ENCODE data around the gene MLKL.

The MLKL gene

DNA sequence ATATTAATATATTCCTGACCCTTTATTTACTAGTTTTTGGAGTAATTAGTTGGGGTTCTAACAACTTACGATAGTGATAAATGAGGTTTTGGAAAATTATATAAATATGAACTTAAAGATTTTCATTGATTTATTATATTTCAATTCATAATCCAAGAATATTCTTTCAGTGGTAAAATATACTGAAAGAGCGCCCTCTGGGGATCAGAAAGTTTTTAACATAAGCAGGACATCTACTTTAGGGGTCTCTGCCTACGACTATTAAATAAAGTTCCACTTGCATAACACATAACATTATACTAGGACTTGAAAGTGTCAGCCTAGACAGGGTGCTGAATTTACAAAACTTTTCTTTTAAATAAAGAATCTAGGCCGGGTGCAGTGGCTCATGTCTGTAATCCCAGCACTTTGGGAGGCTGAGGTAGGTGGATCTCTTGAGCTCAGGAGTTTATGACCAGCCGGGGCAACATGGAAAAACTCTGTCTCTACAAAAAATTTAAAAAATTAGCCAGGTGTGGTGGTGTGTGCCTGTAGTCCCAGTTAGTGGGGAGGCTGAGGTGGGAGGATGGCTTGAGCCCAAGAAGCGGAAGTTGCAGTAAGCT, 49.6 kb downstream of the MLKL start:
- no peak for DNase-seq (ENCODE audit: low read depth)

DNA sequence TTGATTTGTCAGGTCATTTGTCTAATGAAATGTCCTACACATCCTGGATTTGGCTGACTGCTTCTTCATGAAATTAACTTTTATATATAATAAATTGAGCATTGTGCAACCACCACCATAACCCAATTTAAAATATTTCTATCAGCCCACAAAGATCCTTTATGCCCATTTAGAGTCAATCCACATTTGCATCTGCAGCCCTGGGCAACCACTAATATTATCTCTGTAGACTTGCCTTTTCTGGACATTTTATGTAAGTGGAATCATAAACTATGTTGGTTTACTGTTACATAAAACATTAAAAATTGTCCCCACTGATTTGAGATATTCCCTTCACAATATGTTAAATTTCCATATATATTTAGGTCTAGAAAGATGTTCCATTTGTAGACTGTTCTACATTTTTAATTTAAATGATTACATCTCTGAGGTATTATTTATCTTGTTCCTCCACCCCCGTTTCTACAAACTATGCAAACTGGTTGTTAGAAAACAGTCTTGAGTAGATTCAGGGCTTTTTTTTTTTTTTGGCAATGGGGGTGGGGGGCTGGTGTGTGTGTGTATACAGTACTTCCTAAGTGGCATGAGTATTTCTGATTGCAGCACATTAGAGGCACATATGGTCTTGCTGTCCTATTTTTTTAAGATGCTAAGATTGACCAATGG, 50.7 kb downstream of the MLKL start:
- no peak for DNase-seq (ENCODE audit: low read depth)

DNA sequence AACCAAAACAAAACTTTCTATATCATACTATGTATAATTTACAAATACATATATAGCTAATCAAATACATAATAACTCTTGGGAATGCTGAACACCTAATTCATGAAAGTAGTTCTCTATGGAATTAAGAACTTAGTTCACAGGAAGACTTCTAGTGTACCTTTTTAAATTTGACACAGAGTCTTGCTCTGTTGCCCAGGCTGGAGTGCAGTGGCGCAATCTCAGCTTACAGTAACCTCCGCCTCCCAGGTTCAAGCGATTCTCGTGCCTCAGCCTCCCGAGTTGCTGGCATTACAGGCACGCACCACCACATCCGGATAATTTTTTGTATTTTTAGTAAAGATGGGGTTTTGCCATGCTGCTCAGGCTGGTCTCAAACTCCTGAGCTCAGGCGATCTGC, 58.7 kb downstream of the MLKL start:
- no peak for DNase-seq (ENCODE audit: low read depth)

DNA sequence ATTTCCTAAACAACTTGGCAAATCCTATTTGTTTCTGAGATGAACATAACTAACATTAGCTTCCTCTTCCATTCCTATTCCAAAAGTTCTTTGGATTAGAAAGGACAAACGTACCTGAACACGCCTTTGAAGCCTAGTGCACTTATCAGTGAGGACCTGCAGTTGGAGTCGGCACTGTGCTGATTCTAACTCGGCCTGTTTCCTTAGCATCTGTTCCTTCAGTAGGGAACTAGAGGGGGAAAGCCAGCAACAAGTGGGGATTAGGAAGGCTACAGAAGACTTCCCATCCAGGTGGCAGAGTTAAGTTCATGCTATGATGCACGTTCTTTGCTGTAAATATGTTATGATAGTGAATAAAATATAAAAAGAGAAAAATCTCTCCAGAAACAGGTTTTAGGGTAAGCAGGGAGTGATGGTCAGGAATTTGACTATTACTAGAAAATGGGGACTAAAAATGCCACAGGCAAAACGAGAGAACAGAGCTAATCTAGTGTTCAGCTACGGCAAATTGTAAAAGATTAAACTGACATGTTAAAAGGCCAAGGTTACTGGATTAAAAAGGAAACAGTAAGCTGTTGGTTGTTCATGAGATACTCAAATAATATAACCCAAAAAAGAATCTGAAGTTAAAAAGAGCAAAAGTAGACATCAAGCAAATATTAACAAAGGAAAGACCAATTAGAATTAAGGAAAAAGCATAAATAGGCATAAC, 62.8 kb downstream of the MLKL start:
- DNase-seq (ENCODE audit: low read depth), result no peak

DNA sequence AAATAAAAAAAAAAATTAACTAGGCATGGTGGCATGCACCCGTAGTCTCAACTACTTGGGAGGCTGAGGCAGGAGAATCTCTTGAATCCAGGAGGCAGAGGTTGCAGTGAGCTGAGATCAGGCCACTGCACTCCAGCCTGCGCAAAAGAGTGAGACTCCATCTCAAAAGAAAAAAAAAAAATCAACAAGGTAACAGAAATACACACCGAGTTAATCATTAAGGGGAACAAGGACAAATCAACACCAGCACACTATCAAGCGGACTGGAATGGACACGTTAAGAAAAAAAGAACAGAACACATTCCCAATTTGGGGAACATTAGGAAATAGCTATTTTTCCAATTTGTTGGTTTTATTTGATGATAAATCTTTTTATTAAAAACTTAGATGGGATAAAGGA, 65.4 kb downstream of the MLKL start:
- no peak for DNase-seq (ENCODE audit: low read depth)

DNA sequence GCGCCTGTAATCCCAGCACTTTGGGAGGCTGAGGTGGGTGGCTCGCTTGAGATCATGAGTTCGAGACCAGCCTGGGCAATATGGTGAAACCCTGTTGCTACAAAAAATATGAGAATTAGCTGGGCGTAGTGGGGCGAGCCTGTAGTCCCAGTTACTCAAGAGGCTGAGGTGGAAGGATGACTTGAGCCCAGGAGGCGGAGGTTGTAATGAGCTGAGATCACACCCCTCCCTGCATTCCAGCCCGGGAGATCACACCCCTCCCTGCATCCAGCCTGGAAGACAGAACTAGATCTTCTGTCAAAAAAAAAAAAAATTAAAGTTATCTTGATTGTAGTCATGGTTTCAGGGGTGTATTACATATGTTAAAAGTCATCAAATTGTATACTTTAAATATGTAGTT, 67.0 kb downstream of the MLKL start:
- no peak for DNase-seq (ENCODE audit: low read depth)

DNA sequence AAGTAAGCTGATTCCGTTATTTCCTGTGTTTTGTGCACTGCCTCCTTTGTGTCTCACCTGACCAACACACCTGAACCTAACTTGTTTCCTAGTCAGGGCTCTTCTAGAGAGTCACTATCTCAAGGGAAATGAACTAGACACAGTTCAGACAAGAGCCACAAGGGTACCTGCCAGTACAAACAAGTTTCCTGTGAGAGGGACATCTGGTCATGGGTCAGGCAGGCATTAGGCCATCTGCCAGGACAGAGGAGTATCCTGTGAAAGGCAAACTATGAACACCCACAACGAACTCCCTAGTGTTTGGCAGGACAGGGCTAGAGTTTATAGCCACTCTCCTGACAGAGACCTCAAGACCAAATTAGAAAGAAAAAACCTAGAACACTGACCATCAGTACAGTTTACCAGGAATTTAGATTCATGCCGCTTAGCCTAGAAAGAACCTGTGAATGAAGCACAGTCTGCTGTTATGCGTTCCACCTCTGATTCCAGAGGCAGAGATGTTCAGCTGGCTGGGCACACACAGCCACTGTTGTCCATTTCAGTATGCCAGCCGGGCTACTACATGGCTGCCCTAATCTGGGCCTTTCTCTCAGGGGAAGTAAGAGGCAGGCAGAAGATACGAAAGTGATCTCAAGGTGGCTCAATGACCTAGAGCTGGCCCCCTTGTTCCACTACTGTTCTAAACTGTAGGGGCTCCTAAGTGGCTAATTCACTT, 73.0 kb downstream of the MLKL start:
- no peak for DNase-seq (ENCODE audit: low read depth)

DNA sequence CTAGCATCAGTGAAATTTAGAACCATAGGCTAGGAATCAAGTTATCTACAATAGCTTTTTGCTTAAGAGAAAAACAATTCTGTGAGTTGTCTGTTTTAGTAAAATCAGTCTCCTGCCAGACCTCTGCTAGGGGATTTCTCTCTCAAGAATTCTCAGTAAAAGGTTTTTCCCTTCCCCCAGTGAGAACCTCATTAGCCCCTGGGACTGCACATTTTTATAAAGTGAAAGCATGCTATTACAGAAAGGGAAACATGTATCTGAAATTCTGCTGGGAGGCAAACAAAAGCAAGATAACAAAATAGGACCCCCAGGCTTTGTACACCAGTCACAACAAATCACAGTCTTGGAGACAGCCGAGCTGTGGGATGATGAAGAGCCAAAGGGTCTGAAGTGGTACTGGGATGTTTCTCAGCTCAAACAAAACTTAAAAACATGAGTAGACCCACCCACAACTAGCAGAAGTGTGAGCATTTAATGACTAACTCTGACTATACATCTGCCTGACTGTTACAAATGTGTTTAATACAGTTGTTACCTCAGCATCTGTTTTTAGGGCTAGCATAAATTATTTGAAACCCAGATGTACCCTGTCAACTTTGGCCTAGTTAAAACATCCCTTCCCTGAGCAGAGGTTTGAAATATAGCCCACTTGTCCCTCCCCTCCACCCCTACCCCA, 73.8 kb downstream of the MLKL start:
- no peak for DNase-seq (ENCODE audit: low read depth)

DNA sequence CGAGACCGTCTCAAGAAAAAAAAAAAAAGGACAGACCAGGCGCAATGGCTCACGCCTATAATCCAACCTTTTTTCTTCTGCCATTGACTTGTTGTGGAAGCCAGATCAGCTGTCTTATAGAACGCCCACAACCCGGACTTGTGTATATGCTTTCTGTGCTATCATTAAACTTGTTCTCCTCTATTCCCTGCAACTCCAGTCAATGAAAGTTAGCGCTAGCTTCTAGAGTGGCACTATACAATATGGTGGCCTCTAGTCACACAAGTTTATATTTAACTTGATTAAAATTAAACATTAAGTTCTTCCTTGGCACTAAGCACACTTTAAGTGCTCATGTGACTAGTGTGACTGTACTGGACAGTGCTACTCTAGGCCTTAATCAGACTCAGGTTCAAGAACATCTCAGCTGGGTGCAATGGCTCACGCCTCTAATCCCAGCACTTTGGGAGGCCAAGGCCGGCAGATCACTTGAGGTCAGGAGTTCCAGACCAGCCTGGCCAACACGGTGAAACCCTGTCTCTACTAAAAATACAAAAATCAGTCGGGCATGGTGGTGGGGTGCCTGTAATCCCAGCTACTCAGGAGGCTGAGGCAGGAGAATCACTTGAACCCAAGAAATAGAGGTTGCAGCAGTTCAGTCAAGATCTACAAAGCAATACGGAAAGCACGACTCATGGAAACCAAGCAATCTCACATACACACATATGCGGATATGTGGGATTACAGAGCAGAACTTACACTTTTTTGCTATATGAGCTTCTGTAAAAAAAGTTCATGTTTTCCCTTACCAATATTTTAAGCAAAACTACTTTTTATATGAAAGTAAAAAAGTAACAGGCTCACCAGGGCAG, 74.9 kb downstream of the MLKL start:
- no peak for DNase-seq (ENCODE audit: low read depth)

DNA sequence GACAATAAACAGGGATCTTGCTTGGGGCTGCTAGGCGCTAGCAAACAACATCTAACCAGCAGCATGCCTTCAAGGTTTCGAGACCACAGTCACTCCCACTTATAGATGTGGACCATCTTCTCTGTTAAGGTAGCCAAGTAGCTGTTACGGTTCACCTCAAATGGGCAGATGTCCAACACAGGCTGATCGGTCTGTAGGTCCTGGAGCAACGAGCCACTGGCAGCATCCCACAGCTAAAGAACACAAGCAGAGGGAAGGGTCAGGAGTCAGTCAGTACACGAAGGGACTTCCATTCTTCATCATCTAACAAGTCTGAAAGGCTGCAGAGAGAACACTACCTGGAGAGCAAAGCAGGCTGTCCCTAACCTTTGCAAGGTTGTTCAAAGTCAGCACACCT, 76.8 kb downstream of the MLKL start:
- no peak for DNase-seq (ENCODE audit: low read depth)

DNA sequence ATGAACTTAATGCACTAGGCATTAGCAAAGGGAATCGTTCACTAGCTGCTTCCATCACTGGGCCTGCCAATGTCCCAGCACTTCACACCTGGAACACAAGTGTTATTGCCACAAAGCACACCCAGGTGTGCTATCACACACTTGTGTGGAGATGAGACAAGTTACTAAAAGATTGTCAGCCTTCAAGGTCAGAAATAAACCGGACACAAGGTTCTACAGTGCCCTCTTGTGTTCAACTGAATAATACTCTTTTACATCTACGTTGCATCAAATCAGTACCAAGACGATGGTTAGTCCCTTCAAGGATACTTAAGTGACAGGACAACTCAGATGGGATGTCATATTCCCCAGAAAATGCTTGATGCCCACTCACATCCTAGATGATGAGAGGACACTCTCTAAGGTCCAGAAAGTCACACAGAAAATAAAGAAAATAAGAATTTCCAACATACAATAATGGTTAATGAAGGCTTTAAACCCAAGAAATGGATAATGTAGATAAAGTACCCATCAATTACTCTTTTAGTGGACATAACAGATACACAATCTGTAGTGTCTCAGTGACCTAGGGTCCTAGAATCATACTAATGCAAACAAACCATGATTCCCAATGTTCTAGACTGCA, 77.3 kb downstream of the MLKL start:
- DNase-seq (ENCODE audit: low read depth), result no peak

DNA sequence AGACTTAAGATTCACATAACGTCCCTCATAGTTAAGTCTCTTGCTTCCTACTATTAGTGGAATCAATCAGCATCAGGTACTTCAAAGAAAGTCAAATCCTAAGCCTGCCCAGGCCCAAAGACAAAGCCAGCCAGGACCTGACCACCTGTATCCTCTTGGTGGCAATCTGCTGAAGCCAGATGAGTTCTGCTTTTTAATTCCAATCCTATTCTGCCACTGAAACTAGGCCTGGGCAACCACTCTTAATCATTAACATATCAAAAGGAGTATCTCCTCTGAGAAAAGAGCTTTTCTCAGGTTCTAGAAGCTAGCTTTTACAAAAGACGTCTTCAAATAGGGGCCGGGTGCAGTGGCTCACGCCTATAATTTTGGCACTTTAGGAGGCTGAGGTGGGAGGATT, 78.7 kb downstream of the MLKL start:
- DNase-seq (ENCODE audit: low read depth), result no peak
